IPS-NIHi11 (cell line): ENCODE results near the gene EPHA2.

Source experiments
- DNase-seq: peaks from one replicate; pipeline ENCODE4 v3.0.0; 2012; ENCODE audit warnings: mixed read lengths, low spot score

The EPHA2 gene

DNA sequence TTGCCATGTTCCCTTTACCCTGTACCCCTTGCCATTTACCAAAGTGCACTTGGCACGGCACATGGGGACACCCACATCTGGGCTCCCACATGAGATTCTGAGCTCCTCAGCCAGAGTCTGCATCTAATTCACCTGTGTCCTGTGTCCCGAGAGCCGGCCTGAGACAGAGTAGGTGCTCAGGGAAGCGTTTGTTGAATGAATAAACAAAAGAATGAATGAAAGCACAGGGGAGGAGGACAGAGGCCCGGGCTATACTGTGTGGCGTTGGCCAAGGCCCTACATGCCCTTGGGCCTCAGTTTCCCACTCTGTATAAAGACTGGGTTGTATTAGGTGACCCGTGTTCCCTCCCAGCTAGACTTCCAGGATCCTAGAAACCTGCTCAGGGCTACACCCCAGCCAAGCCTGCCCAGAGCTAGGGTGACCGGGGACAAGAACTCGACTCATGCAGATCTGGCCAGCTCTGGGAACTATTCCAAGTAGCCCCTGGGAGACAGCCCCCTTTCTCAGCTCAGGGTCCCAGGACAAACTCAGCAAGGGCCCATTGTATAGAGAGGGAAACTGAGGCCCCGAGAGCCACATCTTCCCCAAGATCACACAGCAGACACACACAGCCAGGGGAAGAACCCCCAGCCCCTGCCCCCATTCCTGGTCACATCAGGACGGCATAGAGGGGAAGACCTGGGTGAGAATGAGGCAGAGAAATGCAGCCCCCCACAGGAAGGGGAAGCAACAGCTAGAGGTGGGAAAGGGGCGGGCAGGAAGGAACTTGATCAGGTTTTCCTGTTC is 6.0 kb downstream of the EPHA2 start:
- no peak for DNase-seq

DNA sequence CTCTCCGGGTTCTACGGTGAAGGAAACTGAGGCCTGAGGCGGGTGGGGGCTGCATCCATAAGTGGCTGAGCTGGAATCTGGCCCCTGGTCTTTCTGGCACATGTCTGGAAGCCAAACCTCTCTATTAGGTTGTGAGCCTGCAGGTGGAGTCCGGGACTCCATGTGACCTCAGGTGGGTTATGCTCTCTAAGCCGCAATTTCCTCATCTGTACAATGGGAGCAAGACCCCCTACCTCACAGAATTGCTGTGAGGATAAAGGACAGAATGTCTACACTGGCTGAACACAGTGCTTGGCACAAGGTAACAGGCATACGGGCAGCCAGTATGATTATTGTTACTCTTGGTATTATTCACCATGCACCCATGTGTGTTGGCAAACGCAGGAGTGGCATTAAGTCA is 6.7 kb downstream of the EPHA2 start:
- DNase-seq = no peak

DNA sequence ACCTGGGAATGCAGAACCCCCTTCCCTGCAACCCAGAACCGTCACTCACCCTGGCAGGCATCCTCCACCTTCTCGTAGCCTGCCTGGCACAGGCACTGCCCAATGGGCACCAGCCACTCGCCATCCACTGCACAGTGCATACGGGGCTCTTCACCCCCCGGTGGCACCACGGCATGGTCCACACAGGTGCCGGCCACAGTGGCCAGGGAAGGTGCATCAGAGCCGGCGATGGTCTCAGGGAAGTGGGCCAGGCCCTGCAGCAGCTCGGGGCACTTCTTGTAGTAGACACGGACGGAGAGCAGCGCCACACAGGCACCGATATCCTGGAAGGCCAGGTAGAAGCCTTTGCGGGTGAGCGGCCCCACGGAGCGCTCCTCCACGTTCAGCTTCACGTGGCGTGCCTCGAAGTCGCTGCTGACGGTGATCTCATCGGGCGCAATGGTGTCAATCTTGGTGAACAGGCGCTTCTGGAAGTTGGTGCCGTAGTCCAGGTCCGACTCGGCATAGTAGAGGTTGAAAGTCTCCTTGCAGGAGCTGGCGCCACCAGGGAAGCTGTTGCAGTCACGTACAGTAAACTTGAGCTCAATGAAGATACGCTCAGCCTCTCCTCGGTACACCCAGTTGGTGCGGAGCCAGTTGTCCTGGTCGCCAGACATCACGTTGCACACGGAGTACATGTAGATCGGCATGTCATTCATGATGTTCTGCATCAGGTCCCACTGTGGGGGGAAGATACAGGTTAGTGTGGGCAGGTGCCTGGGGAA is 7.4 kb downstream of the EPHA2 start:
- DNase-seq = no peak

DNA sequence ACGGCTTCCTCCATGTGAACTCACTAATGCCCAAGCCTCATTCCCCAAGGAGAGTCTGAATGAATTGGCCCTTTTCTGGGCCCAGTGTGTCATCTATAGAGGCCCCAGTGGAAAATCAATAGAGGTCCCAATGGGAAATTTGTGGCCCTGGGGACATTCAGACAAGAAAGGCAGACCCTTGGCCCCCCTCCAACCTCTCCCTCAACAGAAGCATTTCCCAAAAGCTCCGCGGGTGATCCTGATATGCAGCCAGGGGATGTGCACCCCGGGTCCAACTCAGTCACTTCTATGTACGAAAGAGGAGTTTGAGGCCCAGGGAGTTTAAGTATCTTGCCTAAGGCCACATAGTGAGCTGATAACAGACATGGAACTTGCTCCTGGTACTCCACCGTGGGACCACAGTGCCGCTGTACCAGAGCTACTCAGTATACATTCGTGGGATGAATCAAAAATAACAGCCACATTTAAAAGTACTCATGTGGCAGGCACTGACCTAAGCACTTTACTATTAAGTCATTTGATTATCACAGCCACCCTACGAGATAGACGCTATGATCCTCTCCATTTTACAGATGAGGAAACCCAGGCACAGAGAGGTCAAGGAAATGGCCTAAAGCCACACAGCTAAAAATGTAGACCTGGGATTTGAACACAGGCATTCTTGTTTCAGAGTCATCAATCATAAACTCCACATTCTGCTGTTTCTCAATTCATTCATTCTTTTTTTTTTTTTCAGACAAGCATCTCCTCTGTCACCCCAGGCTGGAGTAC is 8.5 kb downstream of the EPHA2 start:
- DNase-seq = no peak

DNA sequence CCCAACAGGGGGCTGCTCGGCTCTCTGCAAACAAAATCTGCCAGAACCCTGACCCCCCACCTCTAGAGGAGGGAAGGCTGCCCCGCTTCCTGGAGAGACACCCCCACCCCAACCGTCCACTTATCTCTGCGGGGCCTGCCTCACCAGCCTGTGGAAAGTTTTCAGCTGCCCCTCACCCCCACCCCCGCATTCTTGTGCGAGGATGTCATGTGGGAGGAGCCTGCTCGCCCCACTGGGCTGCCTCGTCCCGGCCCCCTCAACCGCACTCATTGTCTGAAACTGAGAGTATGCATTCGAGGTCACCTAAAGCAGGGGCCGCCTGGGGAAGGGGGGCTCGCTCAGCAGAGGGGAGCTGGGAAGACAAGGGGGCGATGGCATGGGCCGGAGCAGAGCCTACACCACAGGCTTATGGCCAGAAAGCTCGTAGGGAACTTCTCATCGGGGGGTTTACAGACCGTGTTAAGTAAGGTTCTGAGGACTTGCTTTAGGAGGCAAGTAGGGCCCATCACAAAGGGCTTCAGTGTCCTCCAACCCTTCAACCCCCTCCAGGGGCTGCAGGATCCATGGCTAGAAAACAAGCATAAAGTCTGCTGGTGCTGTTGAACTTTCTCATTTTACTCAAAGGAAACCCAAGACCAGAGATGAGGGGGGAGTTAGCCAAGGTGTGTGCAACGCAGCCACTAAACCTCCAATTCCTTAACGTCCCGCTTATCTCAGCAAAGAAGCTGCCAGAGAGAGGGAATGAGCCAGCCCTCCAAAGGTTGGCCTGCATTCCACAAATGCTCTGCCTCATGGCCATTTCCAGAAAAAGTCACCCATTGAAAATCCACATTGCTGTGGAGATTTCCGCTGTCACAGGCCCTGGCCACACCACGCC is 9.4 kb downstream of the EPHA2 start:
- peak; percentile 93 for DNase-seq

DNA sequence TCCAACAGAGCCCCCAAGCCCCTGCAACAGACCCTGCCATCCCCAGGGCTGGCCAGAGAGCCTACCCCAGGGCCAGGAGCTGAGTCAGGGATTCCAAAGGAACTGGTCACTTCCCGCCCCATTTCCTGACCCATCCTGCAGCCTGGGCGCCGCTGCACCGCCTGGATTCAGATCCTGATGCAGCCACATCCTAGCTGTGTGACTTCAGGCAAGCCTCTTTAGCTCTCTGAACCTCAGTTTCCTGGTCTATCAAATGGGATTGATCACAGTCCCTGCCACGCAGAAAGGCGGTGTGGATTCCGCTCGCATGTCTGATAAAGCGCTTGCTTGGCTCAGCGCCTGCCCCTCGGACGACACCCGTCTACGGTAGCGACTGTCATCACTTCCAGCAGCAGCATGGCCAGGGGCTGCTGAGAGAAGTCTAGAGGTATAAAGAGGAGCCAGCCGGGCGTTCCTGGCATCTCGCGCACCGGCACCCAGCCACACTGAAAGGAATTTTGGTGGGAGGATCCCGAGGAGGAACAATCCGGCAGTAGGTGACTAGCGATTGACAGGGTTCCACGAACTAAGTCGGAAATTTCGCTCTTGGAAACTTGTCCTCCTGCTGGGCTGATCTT is 10.1 kb downstream of the EPHA2 start:
- DNase-seq = peak; percentile 70

DNA sequence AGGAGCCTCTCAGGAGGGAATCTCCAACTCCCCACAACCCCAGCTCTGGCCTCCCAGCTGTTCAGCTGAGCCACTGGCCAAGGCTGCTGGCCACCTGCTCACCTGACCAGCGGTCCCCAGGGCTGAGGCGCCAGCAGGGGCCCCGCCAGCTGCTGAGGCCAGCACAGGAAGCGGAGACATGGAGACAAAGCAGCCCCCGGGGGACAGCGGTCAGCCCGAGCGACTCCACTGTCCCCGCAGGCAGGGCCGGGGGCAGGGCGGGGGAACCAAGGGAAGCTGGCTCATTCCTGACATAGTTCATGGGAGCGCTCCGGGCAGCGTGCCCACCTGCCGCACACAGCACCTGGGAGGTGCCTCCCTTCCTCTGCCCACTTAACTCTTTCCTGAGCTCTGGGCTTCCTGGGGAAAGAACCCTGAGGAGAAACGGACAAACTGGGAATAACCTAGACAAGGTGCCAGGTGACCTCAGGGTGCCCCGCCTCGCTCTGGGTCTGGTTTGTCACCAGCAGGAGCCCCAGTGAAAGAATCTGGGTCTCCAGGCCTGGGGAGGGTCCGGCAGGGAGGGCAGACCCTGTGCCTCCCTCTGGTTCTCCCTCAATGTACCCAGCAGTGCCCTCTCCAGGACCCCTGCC is 10.7 kb downstream of the EPHA2 start:
- DNase-seq = peak; percentile 76

DNA sequence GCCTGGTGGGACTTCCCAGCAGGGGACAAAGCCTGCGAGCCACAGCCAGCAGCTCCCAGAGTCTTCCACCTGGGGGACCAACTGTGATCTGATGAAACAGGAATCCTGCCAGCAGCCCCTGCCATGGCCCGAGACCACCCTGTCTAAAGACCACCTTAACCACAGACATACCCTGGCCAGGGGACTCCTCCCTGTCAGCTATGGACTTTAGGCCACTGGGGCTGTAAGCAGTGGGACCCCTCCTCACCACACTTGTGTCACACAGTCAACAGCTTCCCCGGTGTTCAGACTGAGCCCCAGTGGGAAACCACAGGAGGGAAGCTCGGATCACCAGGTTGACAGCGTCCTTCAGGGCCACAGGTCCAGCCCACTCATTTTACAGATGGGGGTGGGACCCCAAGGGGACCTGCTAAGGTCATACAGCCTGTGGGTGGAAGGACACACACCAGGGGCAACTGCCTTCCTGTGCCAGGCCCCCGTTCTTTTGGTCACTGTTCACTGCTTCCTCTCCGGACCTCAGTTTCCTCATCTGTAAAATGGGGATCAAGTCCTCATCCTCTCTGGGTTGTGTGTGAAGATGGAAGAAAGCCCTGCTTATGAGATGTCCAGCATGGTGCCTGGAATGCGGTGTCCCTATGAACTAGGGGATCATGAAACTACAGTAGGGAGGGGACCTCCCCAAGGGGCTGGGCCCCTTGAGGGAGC is 11.4 kb downstream of the EPHA2 start:
- no peak for DNase-seq

DNA sequence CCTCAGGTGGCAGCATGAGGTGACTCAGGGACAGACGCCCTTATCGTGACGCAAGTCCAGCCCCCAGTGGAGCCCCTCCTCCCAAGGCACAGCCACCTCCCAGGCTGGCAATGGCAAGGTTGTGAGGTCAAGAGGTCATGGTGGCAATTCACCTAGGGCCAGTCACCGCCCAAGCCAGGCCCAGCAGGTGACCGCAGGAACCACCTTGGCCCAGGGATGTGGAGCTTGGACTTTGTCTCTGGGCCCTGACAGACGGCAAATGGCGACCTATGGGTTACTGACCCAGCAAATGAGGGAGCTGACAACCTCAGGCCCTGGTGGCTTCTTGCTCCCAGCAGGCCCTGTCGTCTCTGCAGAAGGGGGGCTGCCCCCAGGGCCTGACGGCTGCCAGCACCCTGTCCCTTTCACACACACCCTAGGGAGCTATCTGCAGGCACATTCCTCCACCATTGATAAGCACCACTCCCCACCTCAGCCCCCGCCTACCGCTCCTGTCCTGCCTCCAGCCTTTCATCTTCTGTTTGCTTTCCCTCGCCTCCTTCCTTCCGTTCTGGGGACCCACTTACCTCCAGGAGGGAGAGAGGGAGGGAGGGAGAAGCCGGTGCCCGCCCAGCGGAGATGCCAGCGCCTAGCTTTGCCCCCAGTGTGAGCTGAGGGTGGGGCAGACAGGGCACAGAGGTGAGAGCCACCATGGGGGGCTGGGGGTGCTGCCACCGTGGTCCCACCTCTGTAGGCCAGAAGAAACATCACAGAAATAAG is 12.1 kb downstream of the EPHA2 start:
- no peak for DNase-seq

DNA sequence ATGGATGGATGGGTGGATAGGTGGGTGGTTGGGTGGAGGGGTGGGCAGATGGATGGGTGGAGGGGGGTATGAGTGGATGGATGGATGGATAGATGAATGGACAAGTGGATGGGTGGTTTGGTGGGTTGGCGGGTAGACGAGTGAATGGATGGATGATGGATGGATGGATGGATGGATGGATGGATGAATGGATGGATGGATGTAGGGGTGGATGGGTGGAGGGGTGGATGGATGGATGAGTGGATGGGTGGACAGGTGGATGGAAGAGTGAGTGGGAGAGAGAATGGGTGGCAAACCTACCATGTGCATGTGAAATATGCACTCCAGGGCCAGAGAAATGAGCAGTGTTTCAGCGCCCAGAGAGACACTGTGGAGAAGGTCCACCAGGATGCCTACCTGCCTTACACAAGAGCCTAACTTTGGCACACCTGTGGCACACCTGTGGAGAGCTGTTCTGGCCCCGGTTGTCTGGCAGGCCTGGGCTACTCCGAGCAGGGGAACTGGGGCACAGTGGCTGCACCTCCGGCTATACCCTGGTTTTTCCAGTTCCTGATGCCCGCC is 12.8 kb downstream of the EPHA2 start:
- DNase-seq = no peak

DNA sequence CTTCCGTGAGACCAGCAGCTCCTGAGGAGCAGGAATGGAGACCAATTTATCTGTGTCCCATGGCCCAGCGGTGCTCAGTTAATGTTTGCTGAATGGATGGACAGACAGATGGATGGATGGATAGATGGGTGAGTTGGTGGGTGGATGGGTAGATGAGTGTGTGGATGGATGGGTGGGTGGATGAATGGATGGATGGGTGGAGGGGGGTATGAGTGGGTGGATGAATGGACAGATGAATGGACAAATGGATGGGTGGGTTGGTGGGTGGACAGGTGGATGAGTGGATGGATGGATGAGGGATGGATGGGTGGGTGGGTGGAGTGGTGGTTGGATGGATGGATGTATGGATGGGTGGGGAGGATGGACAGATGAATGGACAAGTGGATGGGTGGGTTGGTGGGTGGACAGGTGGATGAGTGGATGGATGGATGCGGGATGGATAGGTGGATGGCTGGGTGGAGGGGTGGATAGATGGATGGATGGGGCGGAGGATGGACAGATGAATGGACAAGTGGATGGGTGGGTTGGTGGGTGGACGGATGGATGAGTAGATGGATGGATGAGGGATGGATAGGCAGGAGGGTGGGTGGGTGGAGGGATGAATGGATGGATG is 13.4 kb downstream of the EPHA2 start:
- DNase-seq = no peak

DNA sequence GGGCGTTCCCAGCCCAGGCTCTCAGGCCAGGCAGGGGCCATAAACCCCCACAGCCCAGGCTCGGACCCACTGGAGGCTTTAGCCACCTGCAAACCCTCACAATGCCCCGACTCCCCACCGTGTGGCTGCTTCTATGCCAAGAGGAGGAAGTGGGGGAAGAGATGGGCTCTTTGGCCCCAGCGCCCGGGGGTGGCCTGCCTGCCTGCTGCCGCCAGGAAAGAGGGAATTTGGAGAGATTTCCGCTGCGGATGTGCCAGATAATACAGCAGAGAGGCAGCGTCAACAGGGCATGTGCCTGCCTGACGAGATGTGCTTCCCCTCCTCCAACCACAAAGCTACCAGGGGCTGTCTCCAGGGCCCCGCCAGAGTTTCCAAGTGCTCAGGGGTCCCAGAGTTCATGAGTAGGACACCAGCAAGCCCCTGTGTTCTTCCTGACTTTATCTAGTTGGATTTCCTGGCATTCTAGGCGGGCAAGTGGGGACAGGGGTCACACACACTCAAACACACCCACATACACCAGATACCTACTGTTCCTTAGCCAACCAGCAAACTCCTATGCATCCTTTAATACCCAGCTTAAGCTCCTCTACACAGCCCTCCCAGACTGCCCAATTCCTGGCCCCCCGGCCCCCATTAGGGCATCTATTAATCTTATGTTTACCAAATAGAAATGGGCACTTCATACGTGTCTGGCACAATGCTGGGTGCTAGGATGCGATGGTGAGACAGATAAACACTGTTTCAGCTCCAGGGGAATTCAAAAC is 14.1 kb downstream of the EPHA2 start:
- DNase-seq = no peak

DNA sequence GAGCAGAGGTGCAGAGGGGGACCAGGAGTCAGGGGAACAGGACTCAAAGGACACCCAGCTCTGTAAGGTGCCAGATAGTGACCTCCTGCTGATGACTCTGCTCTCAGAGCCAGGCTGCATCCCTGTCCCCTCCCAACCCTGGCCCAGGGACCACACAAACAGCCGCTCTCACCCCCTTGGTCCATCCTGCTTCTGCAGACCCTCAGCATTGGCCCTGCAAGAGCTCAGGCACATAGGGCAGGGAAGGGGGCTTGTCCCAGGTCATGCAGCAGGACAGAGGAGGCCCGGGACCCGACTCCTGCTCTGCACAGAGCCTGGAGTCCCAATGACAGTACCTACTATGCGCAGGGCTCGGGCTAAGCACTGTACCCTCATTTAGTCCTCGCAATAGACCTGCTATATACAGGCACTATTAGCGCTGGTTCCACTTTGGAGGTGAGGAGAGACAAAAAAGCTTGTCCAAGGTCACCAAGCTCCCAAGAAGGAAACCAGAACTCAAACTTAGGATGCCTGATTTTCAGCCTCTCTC is 15.7 kb downstream of the EPHA2 start:
- no peak for DNase-seq

DNA sequence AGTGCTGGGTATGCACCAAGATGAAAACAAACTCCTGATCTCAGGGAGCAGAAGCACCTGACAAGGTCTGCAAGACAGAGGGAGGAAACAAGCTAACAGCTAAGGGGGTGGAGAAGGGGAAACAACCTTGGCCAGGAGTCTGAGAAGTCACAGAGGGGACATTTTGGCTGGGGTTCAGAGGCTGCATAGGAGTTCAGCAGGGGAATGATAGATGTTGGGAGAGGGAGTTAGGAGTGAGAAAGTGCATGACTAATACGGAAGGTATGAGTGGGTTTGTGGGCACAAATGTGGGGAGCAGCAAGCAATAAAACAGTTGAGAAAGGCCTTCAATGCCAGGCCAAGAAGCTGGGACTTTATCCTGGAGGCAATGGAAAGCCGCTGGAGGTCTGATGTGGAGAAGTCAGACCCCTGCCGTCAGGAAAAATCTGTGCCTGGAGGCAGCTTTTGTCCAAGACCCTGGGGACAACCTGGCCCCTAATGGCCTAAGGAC is 16.4 kb downstream of the EPHA2 start:
- DNase-seq = no peak

DNA sequence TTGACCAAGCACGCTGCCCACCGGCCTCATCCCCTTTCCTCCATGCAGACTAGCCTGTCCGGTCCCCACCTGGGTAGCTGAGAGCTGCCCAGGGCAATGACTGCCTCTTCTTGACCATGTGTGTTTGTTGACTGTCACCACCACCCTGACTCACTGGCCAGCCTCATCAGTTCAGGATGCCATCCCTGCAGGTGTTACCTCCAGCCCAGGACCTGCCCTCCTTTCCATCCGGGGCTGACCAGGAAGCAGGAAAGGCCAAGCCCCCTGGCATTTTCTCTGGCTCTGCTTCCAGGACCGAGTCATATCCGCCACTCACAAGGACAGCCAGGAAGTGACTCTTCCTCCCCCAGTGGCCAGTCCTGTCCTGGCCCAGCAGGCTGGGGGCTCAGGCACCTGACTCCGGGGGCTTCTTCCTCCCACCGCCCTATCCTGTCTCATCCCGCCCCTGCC is 17.1 kb downstream of the EPHA2 start:
- no peak for DNase-seq

DNA sequence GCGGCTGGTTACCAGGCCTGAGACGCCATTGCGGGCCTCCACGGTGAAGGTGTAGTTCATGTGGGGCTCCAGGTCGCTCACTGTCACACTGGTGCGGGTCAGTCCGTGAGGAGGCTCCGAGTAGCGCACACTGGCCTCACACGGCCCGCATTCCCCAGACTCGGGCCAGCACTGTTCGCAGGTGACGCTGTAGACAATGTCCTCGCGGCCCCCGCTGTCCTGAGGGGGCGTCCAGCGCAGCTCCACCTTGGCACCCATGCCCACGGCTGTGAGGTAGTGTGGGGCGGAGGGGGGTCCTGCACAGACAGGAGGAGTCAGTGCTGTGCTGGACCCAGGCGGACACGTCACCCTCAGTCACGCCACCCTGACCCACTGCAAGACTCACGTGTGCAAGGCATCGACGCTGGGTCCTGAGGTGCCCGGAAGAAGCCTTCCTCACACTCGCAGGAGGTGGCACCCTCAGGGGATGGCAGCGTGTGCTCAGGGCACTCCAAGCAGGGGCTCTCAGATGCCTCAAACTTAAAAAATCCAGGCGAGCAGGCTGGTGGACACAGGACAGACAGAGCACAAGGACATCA is 17.9 kb downstream of the EPHA2 start:
- no peak for DNase-seq

DNA sequence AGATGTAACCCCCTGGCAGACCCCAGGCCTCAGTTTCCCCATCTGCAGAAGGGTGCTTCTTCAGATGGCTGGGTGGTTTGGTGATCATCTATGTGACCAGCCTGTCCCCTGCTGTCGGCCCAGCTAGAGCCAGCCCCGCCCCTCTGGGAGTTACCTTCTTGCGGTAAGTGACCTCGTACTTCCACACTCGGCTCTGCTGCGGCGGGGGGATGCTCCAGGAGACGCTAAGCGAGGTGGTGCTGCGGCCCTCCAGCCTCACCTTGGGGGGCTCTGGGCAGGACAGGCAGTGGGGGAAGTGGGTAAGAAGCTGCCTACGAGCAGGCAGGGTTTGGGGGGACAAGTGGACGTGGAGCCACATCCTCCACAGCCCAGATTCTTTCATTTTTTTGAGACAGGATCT is 20.4 kb downstream of the EPHA2 start:
- no peak for DNase-seq
